ENCODE measurements around the gene P2RX7. TPM values are rescaled to one million over a fixed set of nuclear protein-coding genes. Genes with fewer than 3 reads are reported as not detected.

The P2RX7 gene
- total and polyA plus RNA-seq, 9 of the 15 experiments (the other 6 are each of a cell fraction or from before 2014, with no cell fraction given), result 0.04 to 0.65 (median 0.30) TPM

DNA sequence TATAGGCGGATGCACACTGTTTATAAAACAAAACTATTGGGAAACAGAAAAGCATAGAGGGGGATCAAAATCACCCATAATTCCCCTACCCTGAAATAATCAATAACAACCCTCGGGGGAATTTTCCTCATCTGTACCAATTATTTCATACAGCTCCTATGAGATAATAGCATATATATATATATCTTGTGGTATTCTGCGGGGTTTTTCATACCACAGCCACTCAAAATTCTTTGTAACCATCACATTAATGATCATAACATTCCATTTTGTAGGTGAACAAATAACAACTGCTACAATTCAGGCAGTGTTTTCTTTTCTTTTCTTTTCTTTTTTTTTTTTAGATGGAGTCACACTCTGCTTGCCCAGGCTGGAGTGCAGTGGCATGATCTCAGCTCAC, 35.3 kb downstream of the P2RX7 start:
- intact Hi-C loops (cut with micrococcal nuclease) (no loop called here), in situ Hi-C loops (cut with MboI) (no loop called here)
- H3K36me3 ChIP-seq (ENCODE audit: control insufficient read depth, insufficient read depth, low read length), result no peaks in the 10 kb centered on the region
- H3K27ac ChIP-seq (ENCODE audit: extremely low read depth, low read depth, low read length), result no peak overlapping the region
- no peaks in the 10 kb centered on the region for H3K9me1 ChIP-seq (ENCODE audit: control insufficient read depth, insufficient read depth, low read length)
- ATAC-seq (no peak), FAIRE-seq (no peak), DNase-seq (ENCODE audit: extremely low read depth in 1 of 4, low spot score in 3 of 4) (no peak)
- H3K4me3 ChIP-seq, result no peak overlapping the region
- no peak overlapping the region for H2AFZ ChIP-seq (ENCODE audit: low read depth, low read length)
- no TSS peak for BruUV-seq (replicated peaks)
- no peak overlapping the region for H3K4me2 ChIP-seq (ENCODE audit: insufficient read depth, low read length)
- CTCF ChIA-PET (ENCODE audit: low intra/inter-chr PET ratio), result no interaction called here
- no peaks in the 10 kb centered on the region for H4K20me1 ChIP-seq (replicated peaks; ENCODE audit: control insufficient read depth, insufficient read depth, low read length)
- peaks cover 0 to 2% of the 10 kb centered on the region in 2 experiments; a peak in 2 of 5 replicates for H3K4me1 ChIP-seq (replicated peaks in 1 of 2; ENCODE audit: control insufficient read depth in 2 of 2, insufficient read depth in 2 of 2, low read length in 2 of 2)
- no peaks in the 10 kb centered on the region for H3K79me2 ChIP-seq (ENCODE audit: control insufficient read depth, insufficient read depth, low read length)
- H3K9ac ChIP-seq (ENCODE audit: insufficient read depth in 1 of 2, low read depth in 2 of 2, low read length in 2 of 2), result no peak overlapping the region
- 39% methylated on average over 3 of the region's 3 CpGs for WGBS (ENCODE audit: insufficient coverage, low coverage, missing lambda C conversion rate)
- H3K9me3 ChIP-seq (replicated peaks; ENCODE audit: control insufficient read depth, insufficient read depth, low read depth, low read length), result no peaks in the 10 kb centered on the region
- no peaks in the 10 kb centered on the region for H3K27me3 ChIP-seq (ENCODE audit: control insufficient read depth in 2 of 2, insufficient read depth in 2 of 2, low read length in 2 of 2)
- POLR2A ChIA-PET, result no interaction called here
- no peak for TF ChIP-seq HNRNPL (IDR thresholded peaks at IDR 0.05; ENCODE audit: low read depth, low read length)
- no peak for TF ChIP-seq KHSRP (IDR thresholded peaks at IDR 0.05)
- no peak for TF ChIP-seq JUNB (CRISPR knock-in tag; conservative IDR thresholded peaks at IDR 0.05)

DNA sequence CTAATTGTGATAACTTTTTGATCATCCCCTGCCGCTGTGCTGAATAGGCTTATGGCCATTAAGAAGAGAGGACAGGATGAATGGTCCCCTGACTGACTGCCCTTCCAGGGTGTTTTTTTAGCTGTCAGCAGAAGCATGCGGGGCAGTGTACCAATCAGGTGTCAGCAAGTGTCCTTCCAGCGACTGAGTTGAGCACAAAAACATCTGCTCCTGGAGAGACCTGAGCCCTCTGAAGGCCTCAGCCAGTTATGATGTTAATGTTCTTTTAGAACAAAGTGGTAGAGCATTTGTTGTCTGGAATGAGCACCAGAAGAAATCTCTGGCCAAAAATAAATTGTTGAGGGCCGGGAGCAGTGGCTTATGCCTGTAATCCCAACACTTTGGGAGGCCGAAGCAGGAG, 37.5 kb downstream of the P2RX7 start:
- FAIRE-seq, result no peak
- POLR2A ChIA-PET, result interaction anchor here (1.3 to 2.1 kb wide), 2 partner anchors 10 to 15 kb away, joined by 3 to 6 read pairs; no protein-coding TSS in a partner anchor
- TF ChIP-seq BACH1 (tag; IDR thresholded peaks at IDR 0.05), result no peak
- TF ChIP-seq TEAD4 (IDR thresholded peaks at IDR 0.05; ENCODE audit: low read length), result no peak
- no peak for TF ChIP-seq TEAD4 (CRISPR knock-in tag; IDR thresholded peaks at IDR 0.05; ENCODE audit: borderline replicate concordance)
- TF ChIP-seq, protein P1, sequence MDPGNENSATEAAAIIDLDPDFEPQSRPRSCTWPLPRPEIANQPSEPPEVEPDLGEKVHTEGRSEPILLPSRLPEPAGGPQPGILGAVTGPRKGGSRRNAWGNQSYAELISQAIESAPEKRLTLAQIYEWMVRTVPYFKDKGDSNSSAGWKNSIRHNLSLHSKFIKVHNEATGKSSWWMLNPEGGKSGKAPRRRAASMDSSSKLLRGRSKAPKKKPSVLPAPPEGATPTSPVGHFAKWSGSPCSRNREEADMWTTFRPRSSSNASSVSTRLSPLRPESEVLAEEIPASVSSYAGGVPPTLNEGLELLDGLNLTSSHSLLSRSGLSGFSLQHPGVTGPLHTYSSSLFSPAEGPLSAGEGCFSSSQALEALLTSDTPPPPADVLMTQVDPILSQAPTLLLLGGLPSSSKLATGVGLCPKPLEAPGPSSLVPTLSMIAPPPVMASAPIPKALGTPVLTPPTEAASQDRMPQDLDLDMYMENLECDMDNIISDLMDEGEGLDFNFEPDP (CRISPR knock-in tag; IDR thresholded peaks at IDR 0.05), result no peak
- TF ChIP-seq NFIX (CRISPR knock-in tag; IDR thresholded peaks at IDR 0.05; ENCODE audit: low read depth), result no peak
- no peak for TF ChIP-seq NR2F6 (CRISPR knock-in tag; IDR thresholded peaks at IDR 0.05)
- TF ChIP-seq, protein P2, sequence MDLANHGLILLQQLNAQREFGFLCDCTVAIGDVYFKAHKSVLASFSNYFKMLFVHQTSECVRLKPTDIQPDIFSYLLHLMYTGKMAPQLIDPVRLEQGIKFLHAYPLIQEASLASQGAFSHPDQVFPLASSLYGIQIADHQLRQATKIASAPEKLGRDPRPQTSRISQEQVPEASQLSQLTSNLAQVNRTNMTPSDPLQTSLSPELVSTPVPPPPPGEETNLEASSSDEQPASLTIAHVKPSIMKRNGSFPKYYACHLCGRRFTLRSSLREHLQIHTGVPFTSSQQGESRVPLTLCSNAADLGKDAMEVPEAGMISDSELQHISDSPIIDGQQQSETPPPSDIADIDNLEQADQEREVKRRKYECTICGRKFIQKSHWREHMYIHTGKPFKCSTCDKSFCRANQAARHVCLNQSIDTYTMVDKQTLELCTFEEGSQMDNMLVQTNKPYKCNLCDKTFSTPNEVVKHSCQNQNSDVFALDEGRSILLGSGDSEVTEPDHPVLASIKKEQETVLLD (IDR thresholded peaks at IDR 0.05), result no peak
- TF ChIP-seq ZNF197 (CRISPR knock-in tag; IDR thresholded peaks at IDR 0.05; ENCODE audit: low read depth), result no peak
- TF ChIP-seq POLR3G (IDR thresholded peaks at IDR 0.05; ENCODE audit: extremely low read depth, insufficient read length, insufficient replicate concordance), result no peak
- no peak for TF ChIP-seq FOSL1 (tag; conservative IDR thresholded peaks at IDR 0.05)
- no peak for TF ChIP-seq ETV1 (tag; conservative IDR thresholded peaks at IDR 0.05; ENCODE audit: low read depth)
- no peak for TF ChIP-seq ZBTB8A (IDR thresholded peaks at IDR 0.05; ENCODE audit: partially characterized antibody)

More for the DNA sequence above, 37.5 kb downstream of the P2RX7 start:
- no peaks in the 10 kb centered on the region for H3K9me3 ChIP-seq (replicated peaks; ENCODE audit: control insufficient read depth, insufficient read depth, low read depth, low read length)
- in situ Hi-C loops (cut with MboI) (no loop called here), intact Hi-C loops (cut with micrococcal nuclease) (no loop called here)
- no peak for DNase-seq (ENCODE audit: extremely low read depth in 1 of 4, low spot score in 3 of 4)
- CTCF ChIA-PET (ENCODE audit: low intra/inter-chr PET ratio), result no interaction called here
- no peak overlapping the region; a peak in 1 of 4 replicates for H3K9ac ChIP-seq (ENCODE audit: insufficient read depth in 1 of 2, low read depth in 2 of 2, low read length in 2 of 2)
- BruUV-seq (replicated peaks), result no TSS peak
- no peaks in the 10 kb centered on the region for H3K9me1 ChIP-seq (ENCODE audit: control insufficient read depth, insufficient read depth, low read length)
- no peak for ATAC-seq
- WGBS (ENCODE audit: insufficient coverage, low coverage, missing lambda C conversion rate), result 39% methylated on average over 5 of the region's 5 CpGs
- no peak overlapping the region for H3K4me3 ChIP-seq
- no peaks in the 10 kb centered on the region for H3K27me3 ChIP-seq (ENCODE audit: control insufficient read depth in 2 of 2, insufficient read depth in 2 of 2, low read length in 2 of 2)
- H3K4me2 ChIP-seq (ENCODE audit: insufficient read depth, low read length), result no peak overlapping the region
- H3K36me3 ChIP-seq (ENCODE audit: control insufficient read depth, insufficient read depth, low read length), result no peaks in the 10 kb centered on the region
- H3K4me1 ChIP-seq (replicated peaks in 1 of 2; ENCODE audit: control insufficient read depth in 2 of 2, insufficient read depth in 2 of 2, low read length in 2 of 2), result peaks cover 0 to under 1% of the 10 kb centered on the region in 2 experiments; a peak in 2 of 5 replicates
- H4K20me1 ChIP-seq (replicated peaks; ENCODE audit: control insufficient read depth, insufficient read depth, low read length), result no peaks in the 10 kb centered on the region
- H2AFZ ChIP-seq (ENCODE audit: low read depth, low read length), result no peak overlapping the region
- no peaks in the 10 kb centered on the region for H3K79me2 ChIP-seq (ENCODE audit: control insufficient read depth, insufficient read depth, low read length)
- H3K27ac ChIP-seq (ENCODE audit: extremely low read depth, low read depth, low read length), result no peak overlapping the region
